Measurements from ENCODE around the gene ST3GAL4.

Gene ST3GAL4

GRCh38 chr11:126456783-126457542 lies 101.5 kb downstream of the ST3GAL4 start:
- DNase-seq = no peak

DNA sequence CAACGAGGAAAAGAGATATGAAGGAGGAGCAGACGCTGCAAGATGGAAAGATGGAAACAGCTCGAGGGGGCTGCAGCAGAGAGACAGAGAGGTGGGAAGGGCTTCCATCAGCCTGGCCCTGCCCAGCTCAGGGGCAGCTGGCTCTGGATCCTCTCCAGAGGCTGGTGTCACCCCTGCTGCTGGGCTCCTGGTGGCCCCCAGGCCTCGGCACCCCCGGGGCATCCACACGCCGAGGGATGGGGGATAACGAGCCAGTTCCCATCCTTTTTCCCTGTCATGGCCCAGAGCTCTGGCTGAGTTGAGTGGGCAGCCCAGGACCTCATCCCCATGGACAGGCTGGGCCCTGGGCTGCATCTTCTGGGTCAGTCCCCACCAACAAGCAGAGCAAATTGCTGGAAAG lies 102.3 kb downstream of the ST3GAL4 start:
- no peak for DNase-seq

DNA sequence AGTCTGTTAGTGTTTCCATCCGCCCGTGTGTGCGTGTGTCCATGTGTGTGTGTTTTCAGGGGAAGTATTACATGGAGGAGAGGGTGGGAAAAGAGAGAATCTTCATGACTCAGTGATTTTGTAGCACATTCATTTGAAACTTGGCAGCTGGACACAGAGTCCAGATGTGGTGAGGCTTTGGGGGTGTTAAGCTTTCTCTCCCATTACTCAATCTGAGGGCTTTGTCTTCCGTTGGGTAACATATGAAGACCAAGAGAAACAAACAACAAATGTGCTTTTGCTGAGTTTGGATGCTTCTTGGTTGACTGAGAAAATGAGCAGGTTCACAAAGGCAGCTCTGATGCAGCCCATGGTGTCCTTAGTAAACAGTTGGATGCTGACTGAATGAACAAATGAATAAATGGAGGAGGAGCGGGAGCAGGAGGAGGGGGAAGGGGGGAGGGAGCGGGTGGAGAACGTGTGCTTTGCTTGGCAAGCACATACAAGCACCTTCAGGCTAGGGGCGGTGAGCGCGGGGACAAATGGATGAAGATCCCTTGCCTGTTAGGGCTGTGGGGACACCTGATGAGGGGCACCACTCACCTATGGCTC lies 104.3 kb downstream of the ST3GAL4 start:
- no peak for DNase-seq

DNA sequence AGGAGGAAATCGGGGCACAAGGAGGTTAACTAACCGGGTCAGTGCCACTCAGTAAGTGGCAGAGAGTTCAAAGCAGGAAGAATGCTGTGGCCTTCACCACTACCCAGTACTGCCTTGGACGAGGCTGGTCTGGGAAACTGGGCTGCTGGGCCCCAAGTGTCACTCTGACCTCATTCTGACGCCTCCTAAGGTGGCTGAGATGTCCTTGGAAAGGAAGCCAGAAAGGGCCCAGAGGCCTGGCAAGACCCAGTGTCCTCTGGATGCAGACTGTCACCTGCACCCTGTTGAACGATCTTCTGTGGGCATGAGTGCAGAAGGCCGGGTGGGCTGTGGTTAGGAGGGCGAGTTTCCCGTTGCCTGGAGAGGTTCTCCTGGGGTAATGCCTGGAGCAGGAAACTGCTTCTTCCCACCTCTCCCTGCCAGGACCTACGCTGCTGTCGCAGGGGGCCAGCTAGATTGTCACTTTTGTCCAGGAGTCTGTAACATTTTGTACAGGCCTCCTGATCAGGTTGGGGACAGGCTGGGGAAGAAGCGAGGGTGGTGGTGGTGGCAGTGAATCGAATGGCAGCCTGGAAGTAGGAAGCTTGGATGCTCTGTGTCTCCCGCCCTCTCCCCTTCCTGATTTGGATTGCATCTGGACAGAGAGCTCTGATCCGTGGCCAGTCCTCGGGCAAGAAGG lies 105.1 kb downstream of the ST3GAL4 start:
- no peak for DNase-seq

DNA sequence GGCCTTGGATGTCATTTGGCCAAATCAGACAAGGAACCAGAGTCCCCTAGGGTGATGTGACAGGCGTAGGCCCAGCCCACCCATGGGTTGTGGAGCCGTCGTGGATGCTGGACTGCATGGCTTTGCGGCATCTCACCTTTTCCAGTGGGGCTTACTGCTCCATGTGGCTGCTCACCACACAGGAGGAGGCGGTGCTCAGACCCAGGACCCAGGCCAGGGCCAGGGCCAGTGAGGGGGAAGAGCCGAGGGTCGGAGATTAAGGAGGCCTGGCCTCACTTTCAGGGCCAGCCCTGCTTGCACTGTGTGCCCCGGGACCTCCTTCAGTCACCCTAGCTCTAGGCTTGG lies 105.6 kb downstream of the ST3GAL4 start:
- DNase-seq = no peak

- no peak for DNase-seq
Observed at GRCh38 chr11:126461996-126462395, 106.5 kb downstream of the ST3GAL4 start.

- no peak for DNase-seq
Observed at GRCh38 chr11:126462422-126462821, 106.9 kb downstream of the ST3GAL4 start.

Measured in activated CD8-positive, alpha-beta memory T cell treated with anti-CD3 and anti-CD28 coated beads, Interleukin-2, amount 50 U/mL, for 4 hours (primary cell).